GM12891 (cell line): Measurements from ENCODE around the gene MKLN1.

Experiments used
- POLR2A ChIP-seq: IDR thresholded peaks from 2 replicates; pipeline ENCODE4 v1.6.1; 2011; ENCODE audit warnings: low read depth, low read length, control low read depth
- POLR2AphosphoS5 ChIP-seq: IDR thresholded peaks from 2 replicates; pipeline ENCODE4 v1.6.1; 2011; ENCODE audit warnings: low read depth, low read length, control low read depth
- SPI1 ChIP-seq: IDR thresholded peaks from 2 replicates; pipeline ENCODE4 v1.6.1; 2011; ENCODE audit warnings: low read depth, low read length, control low read depth
- TAF1 ChIP-seq: IDR thresholded peaks from 2 replicates; pipeline ENCODE4 v1.6.1; 2011; ENCODE audit warnings: low read depth, low read length, control low read depth

- TF ChIP-seq TAF1 (no peak), POLR2AphosphoS5 (no peak), POLR2A (no peak), SPI1 (no peak)
Measured at GRCh38 chr7:131321656-131322055, 6.0 kb upstream of the MKLN1 start.
